Mesendoderm (in vitro differentiated cells): ENCODE results near the gene MFSD11.
A peak's percentile ranks its signal among the peaks of the same experiment; 100 is the strongest.

Experiments
- DNase-seq: peaks from one replicate; pipeline ENCODE4 v3.0.0; 2013
- H2AK5ac ChIP-seq: 2 replicates; pipeline ENCODE4 v1.6.1; 2013; ENCODE audit warnings: low read length, inconsistent platforms
- H2BK120ac ChIP-seq: 2 replicates; pipeline ENCODE4 v1.6.1; 2013; ENCODE audit warnings: low read depth, mild to moderate bottlenecking, low read length, moderate library complexity, mixed read lengths
- H2BK15ac ChIP-seq: replicated peaks from 2 replicates; pipeline ENCODE4 v1.6.1; 2013; ENCODE audit warnings: low read depth, mild to moderate bottlenecking, moderate library complexity
- H2BK5ac ChIP-seq: 2 replicates; pipeline ENCODE4 v1.6.1; 2013; ENCODE audit warnings: low read length, inconsistent platforms
- H3K18ac ChIP-seq: 2 replicates; pipeline ENCODE4 v1.6.1; 2013; ENCODE audit warnings: mild to moderate bottlenecking, low read length, mixed read lengths
- H3K23ac ChIP-seq: one replicate; pipeline ENCODE4 v1.6.1; 2013; ENCODE audit warnings: low read length
- H3K27ac ChIP-seq: 2 replicates; pipeline ENCODE4 v1.5.1; 2013; ENCODE audit warnings: low read depth, mild to moderate bottlenecking, inconsistent platforms, low read length, moderate library complexity
- H3K27me3 ChIP-seq: 2 replicates; pipeline ENCODE4 v1.6.1; 2013; ENCODE audit warnings: low read length, control low read depth, mild to moderate bottlenecking, inconsistent platforms; ENCODE audit not compliant: insufficient read depth, poor library complexity
- H3K36me3 ChIP-seq: 2 replicates; pipeline ENCODE4 v1.6.1; 2013; ENCODE audit warnings: low read length, inconsistent platforms; ENCODE audit not compliant: control insufficient read depth, insufficient read depth
- H3K4ac ChIP-seq: one replicate; pipeline ENCODE4 v1.6.1; 2013; ENCODE audit warnings: low read depth, mild to moderate bottlenecking, low read length, moderate library complexity
- H3K4me1 ChIP-seq: 2 replicates; pipeline ENCODE4 v1.6.1; 2013; ENCODE audit warnings: low read depth, low read length, inconsistent platforms; ENCODE audit not compliant: control insufficient read depth
- H3K4me2 ChIP-seq: 2 replicates; pipeline ENCODE4 v1.6.1; 2013; ENCODE audit warnings: low read length
- H3K4me3 ChIP-seq: 2 replicates; pipeline ENCODE4 v1.5.1; 2013; ENCODE audit warnings: mild to moderate bottlenecking, low read length
- H3K56ac ChIP-seq: one replicate; pipeline ENCODE4 v1.6.1; 2013; ENCODE audit warnings: low read length
- H3K79me1 ChIP-seq: 2 replicates; pipeline ENCODE4 v1.6.1; 2013; ENCODE audit warnings: low read length, inconsistent platforms
- H3K79me2 ChIP-seq: 2 replicates; pipeline ENCODE4 v1.6.1; 2013; ENCODE audit warnings: mild to moderate bottlenecking, low read length; ENCODE audit not compliant: control insufficient read depth, insufficient read depth
- H3K9ac ChIP-seq: 2 replicates; pipeline ENCODE4 v1.6.1; 2013; ENCODE audit warnings: low read length, inconsistent platforms
- H4K5ac ChIP-seq: one replicate; pipeline ENCODE4 v1.6.1; 2013; ENCODE audit warnings: low read length
- H4K8ac ChIP-seq: one replicate; pipeline ENCODE4 v1.6.1; 2013; ENCODE audit warnings: low read depth, mild to moderate bottlenecking, control low read depth, low read length, moderate library complexity
- WGBS: extraction: QIAGEN DNeasy Blood & Tissue Kit; methylation state at CpG from one replicate; pipeline ENCODE4 v1.1.7; 2013; ENCODE audit warnings: low lambda C conversion rate, missing lambda C conversion rate; ENCODE audit not compliant: insufficient coverage; ENCODE audit errors: extremely low coverage; 5-methylcytosine and 5-hydroxymethylcytosine counted together

The MFSD11 gene

DNA sequence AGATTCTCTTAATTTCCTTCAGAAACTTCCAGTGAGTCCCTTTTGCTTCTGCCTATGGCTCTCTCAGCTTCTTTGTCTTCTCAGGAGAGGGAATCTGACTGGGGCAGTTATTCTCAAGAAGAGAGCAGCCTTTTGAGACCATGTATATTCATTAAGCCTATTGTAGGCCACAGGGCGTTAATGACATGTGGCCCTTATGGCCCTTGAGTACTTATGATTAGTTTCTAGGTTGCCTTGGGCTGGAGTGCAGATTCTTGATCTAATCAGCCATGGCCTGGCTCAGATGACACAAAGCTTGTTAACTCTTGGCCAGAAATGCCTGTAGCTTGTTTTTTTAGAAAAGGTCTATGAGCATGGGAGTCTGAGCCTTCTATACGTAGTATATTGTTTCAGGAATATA lies 17.4 kb downstream of the MFSD11 start:
- H2BK5ac ChIP-seq: no peak overlapping the region
- peaks cover 3% of the 10 kb centered on the region for H3K36me3 ChIP-seq
- H3K4me2 ChIP-seq: no peak overlapping the region

DNA sequence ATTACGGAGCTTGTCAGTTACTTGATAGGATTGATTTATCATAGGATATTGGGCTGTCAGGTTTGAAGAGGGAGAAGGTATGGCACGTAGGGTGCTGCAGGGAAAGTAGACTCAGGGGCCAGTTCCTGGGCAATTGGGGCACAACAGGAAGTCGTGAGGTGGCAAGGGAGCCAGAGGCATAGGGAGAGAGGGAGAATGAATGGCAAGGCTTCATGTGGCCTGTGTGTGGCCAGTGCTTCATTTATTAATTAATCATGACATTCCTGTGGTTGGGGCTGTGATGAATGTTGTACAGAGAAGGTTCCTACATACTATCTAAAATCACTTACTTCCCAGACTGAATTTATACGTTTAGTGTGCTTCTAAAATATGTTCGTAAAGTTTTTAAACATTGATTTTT lies 19.3 kb downstream of the MFSD11 start:
- Histone ChIP-seq H3K18ac (no peak overlapping the region), H3K4ac (no peak overlapping the region), H2BK15ac (no peak overlapping the region), H2AK5ac (no peak overlapping the region), H2BK120ac (no peak overlapping the region), H3K56ac (no peak overlapping the region), H3K36me3 (peaks cover 3% of the 10 kb centered on the region), H3K27ac (no peak overlapping the region), H3K9ac (no peak overlapping the region), H3K79me2 (no peaks in the 10 kb centered on the region), H4K5ac (no peak overlapping the region), H4K8ac (no peak overlapping the region), H3K27me3 (no peaks in the 10 kb centered on the region), H3K23ac (no peak overlapping the region), H3K79me1 (no peaks in the 10 kb centered on the region), H2BK5ac (no peak overlapping the region), H3K4me3 (no peak overlapping the region), H3K4me2 (no peak overlapping the region), H3K4me1 (no peaks in the 10 kb centered on the region)
- no CpG with 5 or more reads among the region's 5 CpGs for WGBS
- DNase-seq: no peak

More for the DNA sequence above, 17.4 kb downstream of the MFSD11 start:
- H3K9ac ChIP-seq: no peak overlapping the region
- H3K4me1 ChIP-seq: no peaks in the 10 kb centered on the region
- no peaks in the 10 kb centered on the region for H3K79me1 ChIP-seq
- no peak overlapping the region for H3K4ac ChIP-seq
- H3K79me2 ChIP-seq: no peaks in the 10 kb centered on the region
- no peak overlapping the region for H3K18ac ChIP-seq
- no peaks in the 10 kb centered on the region for H3K27me3 ChIP-seq
- H3K27ac ChIP-seq: no peak overlapping the region
- H4K5ac ChIP-seq: no peak overlapping the region
- H3K4me3 ChIP-seq: no peak overlapping the region
- WGBS: no CpG with 5 or more reads among the region's 2 CpGs
- H3K23ac ChIP-seq: no peak overlapping the region
- H2BK15ac ChIP-seq: no peak overlapping the region
- no peak overlapping the region for H2BK120ac ChIP-seq
- no peak overlapping the region for H4K8ac ChIP-seq
- no peak for DNase-seq
- no peak overlapping the region for H3K56ac ChIP-seq
- no peak overlapping the region for H2AK5ac ChIP-seq

DNA sequence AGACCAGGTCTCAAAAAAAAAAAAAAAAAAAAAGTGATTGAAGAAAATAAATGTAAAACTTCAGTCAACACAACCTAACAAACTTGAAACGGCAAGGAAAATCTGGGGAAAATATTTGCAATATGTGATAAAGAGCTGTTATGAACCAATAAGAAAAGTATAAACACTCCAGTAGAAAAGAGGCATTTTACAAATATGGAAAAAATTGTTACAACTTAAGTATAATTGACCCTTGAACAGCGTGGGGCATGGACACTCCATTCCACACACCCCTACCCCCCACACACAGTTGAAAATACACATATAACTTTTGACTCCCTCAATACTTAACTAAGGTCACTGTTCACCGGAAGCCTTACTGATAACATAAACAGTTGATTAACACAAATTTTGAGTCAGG lies 20.7 kb downstream of the MFSD11 start:
- no peak overlapping the region for H2BK15ac ChIP-seq
- no peaks in the 10 kb centered on the region for H3K4me1 ChIP-seq
- no peak overlapping the region for H3K18ac ChIP-seq
- no peak overlapping the region for H3K4ac ChIP-seq
- H3K27ac ChIP-seq: no peak overlapping the region
- no peaks in the 10 kb centered on the region for H3K79me2 ChIP-seq
- no peak overlapping the region for H2BK120ac ChIP-seq
- H2BK5ac ChIP-seq: no peak overlapping the region
- H3K56ac ChIP-seq: no peak overlapping the region
- WGBS: no CpG with 5 or more reads among the region's 3 CpGs
- H3K27me3 ChIP-seq: no peaks in the 10 kb centered on the region
- no peaks in the 10 kb centered on the region for H3K79me1 ChIP-seq
- no peak overlapping the region for H3K4me2 ChIP-seq
- no peak overlapping the region for H3K23ac ChIP-seq
- no peak for DNase-seq
- H3K36me3 ChIP-seq: peaks cover 3% of the 10 kb centered on the region
- no peak overlapping the region for H2AK5ac ChIP-seq
- H3K9ac ChIP-seq: no peak overlapping the region
- H4K8ac ChIP-seq: no peak overlapping the region
- no peak overlapping the region for H3K4me3 ChIP-seq
- H4K5ac ChIP-seq: no peak overlapping the region

DNA sequence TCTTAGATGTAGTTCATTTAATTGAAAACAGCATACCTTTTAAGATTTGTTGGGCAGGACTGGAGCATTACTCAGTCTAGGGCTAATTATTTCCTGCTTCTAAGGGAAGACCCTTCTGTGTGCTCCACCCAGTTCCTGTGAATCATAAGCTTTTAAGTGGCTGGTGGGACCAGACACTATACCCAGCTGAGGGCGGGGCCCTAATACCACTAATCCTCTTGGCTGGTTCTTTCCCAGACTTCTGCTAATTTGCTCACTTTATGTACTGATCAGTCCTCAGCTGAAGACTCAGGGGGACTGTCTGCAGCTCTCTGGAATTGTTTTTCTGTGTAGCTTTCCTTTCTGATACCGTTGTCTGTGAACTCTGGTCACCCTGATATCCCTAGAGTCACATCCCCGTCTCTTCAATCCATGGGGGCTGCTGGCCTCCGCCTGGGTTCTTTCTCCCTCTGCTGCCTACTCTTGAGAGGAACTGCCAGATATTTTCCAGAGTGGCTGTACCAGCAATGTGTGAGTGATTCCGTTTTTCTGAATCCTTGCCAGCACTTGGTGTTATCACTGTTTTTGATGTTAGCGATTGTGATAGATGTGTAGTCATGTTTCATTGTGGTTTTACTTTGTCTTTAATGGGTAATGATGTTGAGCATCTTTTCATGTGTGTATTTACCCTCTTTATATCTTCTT lies 35.1 kb downstream of the MFSD11 start:
- no peak overlapping the region for H4K5ac ChIP-seq
- H2BK5ac ChIP-seq: no peak overlapping the region
- H3K79me2 ChIP-seq: no peaks in the 10 kb centered on the region
- no peak overlapping the region for H3K4me3 ChIP-seq
- H2AK5ac ChIP-seq: no peak overlapping the region
- H3K4me1 ChIP-seq: no peaks in the 10 kb centered on the region
- H3K27me3 ChIP-seq: no peaks in the 10 kb centered on the region
- H4K8ac ChIP-seq: no peak overlapping the region
- H3K27ac ChIP-seq: no peak overlapping the region
- no peak overlapping the region for H3K56ac ChIP-seq
- H2BK120ac ChIP-seq: no peak overlapping the region
- H3K79me1 ChIP-seq: no peaks in the 10 kb centered on the region
- H3K9ac ChIP-seq: no peak overlapping the region
- no CpG with 5 or more reads among the region's 6 CpGs for WGBS
- H3K18ac ChIP-seq: no peak overlapping the region
- peaks cover 2% of the 10 kb centered on the region for H3K36me3 ChIP-seq
- no peak overlapping the region for H3K4ac ChIP-seq
- H3K4me2 ChIP-seq: no peak overlapping the region
- H2BK15ac ChIP-seq: no peak overlapping the region
- H3K23ac ChIP-seq: no peak overlapping the region
- peak; percentile 29 for DNase-seq

DNA sequence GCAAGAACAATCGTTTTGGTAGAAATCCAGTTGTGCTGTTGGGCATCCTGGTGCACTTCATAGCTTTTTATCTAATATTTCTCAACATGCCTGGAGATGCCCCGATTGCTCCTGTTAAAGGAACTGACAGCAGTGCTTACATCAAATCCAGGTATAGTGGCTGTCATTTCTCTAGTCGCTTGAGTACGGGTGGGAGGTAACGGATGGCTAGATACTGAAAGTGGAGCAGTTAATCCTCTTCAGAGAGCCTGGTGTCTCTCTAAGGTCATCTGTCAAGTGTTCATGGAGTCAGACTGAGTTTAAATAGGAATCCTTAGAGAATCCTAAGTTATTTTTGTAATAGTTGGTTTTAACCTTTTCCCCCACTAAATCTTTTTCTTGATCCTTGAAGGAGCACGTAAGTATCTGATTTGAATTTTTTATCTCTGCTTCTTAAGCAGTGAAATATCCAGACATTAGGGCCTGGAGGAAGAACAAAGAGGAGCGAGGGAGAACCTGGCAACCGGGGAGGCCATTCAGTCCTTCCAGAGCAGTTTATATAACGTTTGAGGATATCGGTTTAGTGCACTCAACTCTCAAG lies 37.2 kb downstream of the MFSD11 start:
- WGBS: no CpG with 5 or more reads among the region's 10 CpGs
- no peak overlapping the region for H3K4ac ChIP-seq

More for the DNA sequence above, 37.2 kb downstream of the MFSD11 start:
- H3K9ac ChIP-seq: no peak overlapping the region
- no peaks in the 10 kb centered on the region for H3K27me3 ChIP-seq
- H2BK120ac ChIP-seq: no peak overlapping the region
- H4K8ac ChIP-seq: no peak overlapping the region
- H3K79me2 ChIP-seq: no peaks in the 10 kb centered on the region
- H3K36me3 ChIP-seq: peaks cover 2% of the 10 kb centered on the region
- no peak overlapping the region for H2BK15ac ChIP-seq
- no peaks in the 10 kb centered on the region for H3K79me1 ChIP-seq
- H3K56ac ChIP-seq: no peak overlapping the region
- no peak for DNase-seq
- no peaks in the 10 kb centered on the region for H3K4me1 ChIP-seq
- no peak overlapping the region for H3K27ac ChIP-seq
- no peak overlapping the region for H3K4me2 ChIP-seq
- no peak overlapping the region for H4K5ac ChIP-seq
- H3K18ac ChIP-seq: no peak overlapping the region
- H2BK5ac ChIP-seq: no peak overlapping the region
- no peak overlapping the region for H3K23ac ChIP-seq
- H2AK5ac ChIP-seq: no peak overlapping the region
- no peak overlapping the region for H3K4me3 ChIP-seq
